Ecto neural progenitor cell (in vitro differentiated cells): Measurements from ENCODE around the gene DBN1.

ENCODE experiments used
- DNase-seq: peaks from one replicate; pipeline ENCODE4 v3.0.0-alpha.2; 2018; ENCODE audit warnings: low spot score

The DBN1 gene

GRCh38 chr5:177443144-177443983 lies 30.1 kb downstream of the DBN1 start:
- DNase-seq = no peak

GRCh38 chr5:177442066-177442826 lies 31.2 kb downstream of the DBN1 start:
- DNase-seq = no peak

- no peak for DNase-seq
These were observed 32.2 kb downstream of the DBN1 start for GRCh38 chr5:177440990-177441780.

- DNase-seq = no peak
These were observed 33.0 kb downstream of the DBN1 start for GRCh38 chr5:177440211-177440989.

- DNase-seq = no peak
These were observed 33.8 kb downstream of the DBN1 start for GRCh38 chr5:177439518-177440053.

GRCh38 chr5:177438468-177438867 lies 35.0 kb downstream of the DBN1 start:
- DNase-seq = no peak

- DNase-seq = no peak
These were observed 35.8 kb downstream of the DBN1 start for GRCh38 chr5:177437623-177438022.

- DNase-seq = no peak
These were observed 37.4 kb downstream of the DBN1 start for GRCh38 chr5:177435847-177436536.

- DNase-seq = no peak
These were observed 38.3 kb downstream of the DBN1 start for GRCh38 chr5:177434942-177435738.

DNA sequence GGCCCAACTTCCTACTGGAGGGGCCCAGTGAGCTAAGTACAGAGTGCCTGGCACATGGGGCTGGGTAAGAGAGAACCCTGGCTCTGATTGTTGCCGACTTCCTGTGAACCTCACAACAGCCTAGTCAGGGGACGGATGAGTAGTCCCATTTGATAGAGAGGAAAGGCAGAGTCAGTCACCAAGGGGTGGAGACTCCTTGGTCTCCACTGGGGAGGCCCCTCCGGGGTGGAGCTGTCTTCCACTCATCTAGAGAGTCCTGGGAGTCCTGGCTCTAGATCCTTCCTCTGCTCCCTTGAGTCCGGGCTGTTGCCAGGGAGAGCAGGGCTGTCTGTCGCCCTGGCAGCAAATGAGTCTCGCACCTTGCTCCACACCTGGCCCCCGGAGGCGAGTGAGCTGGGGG lies 39.0 kb downstream of the DBN1 start:
- no peak for DNase-seq

- DNase-seq = no peak
These were observed 39.7 kb downstream of the DBN1 start for GRCh38 chr5:177433658-177434217.

GRCh38 chr5:177432839-177433657 lies 40.4 kb downstream of the DBN1 start:
- no peak for DNase-seq

GRCh38 chr5:177432143-177432838 lies 41.1 kb downstream of the DBN1 start:
- DNase-seq = no peak

DNA sequence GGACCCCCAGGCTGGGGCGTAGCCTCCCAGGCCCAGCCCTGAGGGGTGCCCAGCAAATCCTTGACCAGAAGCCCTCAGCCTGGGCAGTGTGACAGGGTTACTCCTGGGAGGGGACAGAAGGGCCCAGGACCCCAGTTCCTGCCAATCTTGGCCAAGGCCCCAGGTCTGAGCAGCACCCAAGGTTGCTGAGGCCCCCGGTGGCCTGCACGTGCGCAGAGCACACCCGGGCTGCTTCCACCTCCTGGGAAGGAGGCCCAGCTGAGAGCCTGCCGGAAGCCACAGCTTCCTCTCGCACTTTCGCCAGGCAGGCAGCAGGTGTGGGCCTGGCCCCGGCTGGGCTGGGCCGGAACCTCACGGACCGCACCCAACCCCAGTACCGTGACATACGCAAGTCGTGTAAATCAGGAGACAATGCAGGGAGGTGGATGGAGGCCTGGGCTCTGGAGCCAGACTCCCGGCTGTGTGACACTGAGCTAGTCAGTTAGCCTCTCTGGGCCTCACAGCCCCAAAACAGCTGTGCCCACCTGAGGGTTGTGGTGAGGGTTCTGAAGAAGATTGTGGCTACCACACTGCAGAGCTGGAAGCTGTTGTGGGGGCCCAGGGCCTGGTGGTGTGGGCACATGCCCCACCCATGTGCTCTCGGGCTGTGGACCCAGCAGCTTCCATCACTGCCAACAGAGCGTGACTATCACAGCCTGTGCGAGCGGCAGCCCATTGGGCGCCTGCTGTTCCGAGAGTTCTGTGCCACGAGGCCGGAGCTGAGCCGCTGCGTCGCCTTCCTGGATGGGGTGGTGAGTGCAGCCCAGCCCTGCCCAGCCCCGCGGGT lies 41.9 kb downstream of the DBN1 start:
- no peak for DNase-seq

- DNase-seq = no peak
These were observed 42.5 kb downstream of the DBN1 start for GRCh38 chr5:177430972-177431316.

- no peak for DNase-seq
These were observed 43.1 kb downstream of the DBN1 start for GRCh38 chr5:177430140-177430951.
